Omental fat pad (tissue), 4 donors: Measurements from ENCODE around the gene NXPH1. TPM values are rescaled to one million over a fixed set of nuclear protein-coding genes. Genes with fewer than 3 reads are reported as not detected.

Experiments used
- ATAC-seq: fragments of 150-250 bp; one replicate; pipeline ENCODE4 v1.9.1; 2016; ENCODE audit warnings: mild to moderate bottlenecking, moderate library complexity; ENCODE audit not compliant: low FRiP score
- DNase-seq: peaks from one replicate; pipeline ENCODE4 v3.0.0-alpha.2; 2019; ENCODE audit warnings: low spot score
- CTCF ChIP-seq, 3 donors: fragments of 450-650 bp; IDR thresholded peaks; one replicate each; pipeline ENCODE4 v1.5.1; 2016 to 2017; ENCODE audit warnings: antibody characterized with exemption in 3 of 3, mild to moderate bottlenecking in 3 of 3, moderate library complexity in 2 of 3
- total RNA-seq, 4 donors: library from RNA; depleted of rRNA; stranded (reverse); fragments of >200 nt; gene quantifications; one replicate each; pipeline ENCODE4 v1.1.0, GENCODE V29; 2016

NXPH1 gene
- total RNA-seq, 4 donors from 2014 or later: not detected

- TF ChIP-seq CTCF (IDR thresholded peaks at IDR 0.05): no peak
- DNase-seq (no peak), ATAC-seq (no peak)
Observed at GRCh38 chr7:8590225-8590624, 156.8 kb downstream of the NXPH1 start.

- no peak for ATAC-seq
- TF ChIP-seq CTCF (IDR thresholded peaks at IDR 0.05): no peak
- DNase-seq: no peak
Observed at GRCh38 chr7:8590791-8591190, 157.4 kb downstream of the NXPH1 start.

- TF ChIP-seq CTCF (IDR thresholded peaks at IDR 0.05): no peak
- ATAC-seq (no peak), DNase-seq (no peak)
Observed at GRCh38 chr7:8591289-8591688, 157.9 kb downstream of the NXPH1 start.

GRCh38 chr7:8592167-8592566, 158.8 kb downstream of the NXPH1 start:
- no peak for TF ChIP-seq CTCF (IDR thresholded peaks at IDR 0.05)
- ATAC-seq: no peak
- DNase-seq: no peak

GRCh38 chr7:8594115-8594514, 160.7 kb downstream of the NXPH1 start:
- ATAC-seq (no peak), DNase-seq (no peak)
- TF ChIP-seq CTCF (IDR thresholded peaks at IDR 0.05): no peak

- ATAC-seq (no peak), DNase-seq (no peak)
- no peak for TF ChIP-seq CTCF (IDR thresholded peaks at IDR 0.05)
Observed at GRCh38 chr7:8597565-8597964, 164.2 kb downstream of the NXPH1 start.

GRCh38 chr7:8601121-8601520, 167.7 kb downstream of the NXPH1 start:
- ATAC-seq (no peak), DNase-seq (no peak)
- TF ChIP-seq CTCF (IDR thresholded peaks at IDR 0.05): no peak
